H9 (cell line): ENCODE measurements around the gene SLC45A1. TPM values are rescaled to one million over a fixed set of nuclear protein-coding genes. Genes with fewer than 3 reads are reported as not detected.

Experiments
- DNase-seq: peaks from one replicate; pipeline ENCODE4 v3.0.0-alpha.2; 2017
- H2AFZ ChIP-seq: one replicate; pipeline ENCODE4 v1.6.1; 2013; ENCODE audit warnings: mild to moderate bottlenecking, low read length, control low read depth, moderate library complexity
- H2AK5ac ChIP-seq: 2 replicates; pipeline ENCODE4 v1.6.1; 2013; ENCODE audit warnings: low read length, control low read depth, mixed read lengths; ENCODE audit not compliant: insufficient read length
- H2BK120ac ChIP-seq: one replicate; pipeline ENCODE4 v1.6.1; 2013; ENCODE audit warnings: low read depth, mild to moderate bottlenecking, low read length, control low read depth, inconsistent platforms; ENCODE audit not compliant: poor library complexity, severe bottlenecking
- H2BK12ac ChIP-seq: 2 replicates; pipeline ENCODE4 v1.6.1; 2013; ENCODE audit warnings: low read length, control low read depth, mixed read lengths, low read depth; ENCODE audit not compliant: insufficient read length
- H2BK15ac ChIP-seq: 2 replicates; pipeline ENCODE4 v1.6.1; 2013; ENCODE audit warnings: low read depth, low read length, control low read depth
- H2BK20ac ChIP-seq: one replicate; pipeline ENCODE4 v1.6.1; 2013; ENCODE audit warnings: low read depth, mild to moderate bottlenecking, low read length, control low read depth, inconsistent platforms; ENCODE audit not compliant: poor library complexity, severe bottlenecking
- H2BK5ac ChIP-seq: 2 replicates; pipeline ENCODE4 v1.6.1; 2013; ENCODE audit warnings: low read length, control low read depth, mixed read lengths; ENCODE audit not compliant: insufficient read length
- H3K14ac ChIP-seq: 2 replicates; pipeline ENCODE4 v1.6.1; 2013; ENCODE audit warnings: low read length, control low read depth; ENCODE audit not compliant: insufficient read depth
- H3K18ac ChIP-seq: 2 replicates; pipeline ENCODE4 v1.6.1; 2013; ENCODE audit warnings: low read depth, mild to moderate bottlenecking, mixed read lengths, low read length, control low read depth; ENCODE audit not compliant: insufficient read length
- H3K23ac ChIP-seq: 2 replicates; pipeline ENCODE4 v1.6.1; 2013; ENCODE audit warnings: low read length, control low read depth, mixed read lengths, low read depth; ENCODE audit not compliant: insufficient read length
- H3K23me2 ChIP-seq: 2 replicates; pipeline ENCODE4 v1.6.1; 2013; ENCODE audit warnings: low read depth, mild to moderate bottlenecking, mixed read lengths, low read length, control low read depth; ENCODE audit not compliant: insufficient read length, poor library complexity, severe bottlenecking
- H3K27ac ChIP-seq: 2 replicates; pipeline ENCODE4 v1.5.1; 2013; ENCODE audit warnings: low read length, control low read depth, mixed read lengths, low read depth; ENCODE audit not compliant: insufficient read length
- H3K27me3 ChIP-seq: 2 replicates; pipeline ENCODE4 v1.6.1; 2013; ENCODE audit warnings: low read length, control low read depth, inconsistent platforms; ENCODE audit not compliant: insufficient read depth
- H3K4ac ChIP-seq: 2 replicates; pipeline ENCODE4 v1.6.1; 2013; ENCODE audit warnings: low read depth, mild to moderate bottlenecking, control low read depth, inconsistent platforms, low read length, moderate library complexity
- H3K4me1 ChIP-seq: 2 replicates; pipeline ENCODE4 v1.6.1; 2013; ENCODE audit warnings: low read length, control low read depth, inconsistent platforms; ENCODE audit not compliant: insufficient read depth
- H3K4me2 ChIP-seq: 2 replicates; pipeline ENCODE4 v1.6.1; 2013; ENCODE audit warnings: low read length, control low read depth, mixed read lengths; ENCODE audit not compliant: insufficient read length, insufficient read depth
- H3K56ac ChIP-seq: 2 replicates; pipeline ENCODE4 v1.6.1; 2013; ENCODE audit warnings: low read depth, mild to moderate bottlenecking, mixed read lengths, low read length, control low read depth; ENCODE audit not compliant: insufficient read length
- H3K79me1 ChIP-seq: 2 replicates; pipeline ENCODE4 v1.6.1; 2013; ENCODE audit warnings: low read depth, mild to moderate bottlenecking, moderate library complexity, low read length, control low read depth, inconsistent platforms; ENCODE audit not compliant: insufficient read depth, poor library complexity, severe bottlenecking
- H3K79me2 ChIP-seq: 2 replicates; pipeline ENCODE4 v1.6.1; 2013; ENCODE audit warnings: low read length, control low read depth, inconsistent platforms; ENCODE audit not compliant: insufficient read depth
- H3K9ac ChIP-seq: 2 replicates; pipeline ENCODE4 v1.6.1; 2013; ENCODE audit warnings: low read length, control low read depth, mixed read lengths; ENCODE audit not compliant: insufficient read length; ENCODE audit errors: extremely low read depth
- H3K9me3 ChIP-seq: one replicate; pipeline ENCODE4 v1.6.1; 2013; ENCODE audit warnings: low read depth, low read length, inconsistent platforms; ENCODE audit not compliant: control insufficient read depth
- H3T11ph ChIP-seq: one replicate; pipeline ENCODE4 v1.6.1; 2013; ENCODE audit warnings: mild to moderate bottlenecking, low read length, control low read depth, inconsistent platforms
- H4K20me1 ChIP-seq: one replicate; pipeline ENCODE4 v1.6.1; 2013; ENCODE audit not compliant: control insufficient read depth, insufficient read length, insufficient read depth
- H4K5ac ChIP-seq: 2 replicates; pipeline ENCODE4 v1.6.1; 2013; ENCODE audit warnings: low read depth, mild to moderate bottlenecking, mixed read lengths, low read length, control low read depth; ENCODE audit not compliant: insufficient read length
- H4K8ac ChIP-seq: replicated peaks from 2 replicates; pipeline ENCODE4 v1.6.1; 2013; ENCODE audit warnings: low read length, control low read depth, mixed read lengths, low read depth; ENCODE audit not compliant: insufficient read length
- H4K91ac ChIP-seq: 2 replicates; pipeline ENCODE4 v1.6.1; 2013; ENCODE audit warnings: low read depth, mild to moderate bottlenecking, moderate library complexity, mixed read lengths, low read length, control low read depth; ENCODE audit not compliant: insufficient read length
- H3K27ac Mint-ChIP-seq, 3 experiments: 2 replicates in 2 of 3; 3 replicates in 1 of 3; pipeline ENCODE4 v1.8.0; 2020 to 2021; ENCODE audit warnings: mixed read lengths in 3 of 3, mild to moderate bottlenecking in 1 of 3, moderate library complexity in 1 of 3
- H3K27me3 Mint-ChIP-seq: 2 replicates; pipeline ENCODE4 v1.8.0; 2021; ENCODE audit warnings: low read depth, mild to moderate bottlenecking, moderate library complexity, mixed read lengths
- H3K36me3 Mint-ChIP-seq, 3 experiments: 2 replicates in 2 of 3; 3 replicates in 1 of 3; pipeline ENCODE4 v1.8.0; 2020 to 2021; ENCODE audit warnings: low read depth in 3 of 3, mixed read lengths in 3 of 3; ENCODE audit not compliant: insufficient read depth in 1 of 3
- H3K4me1 Mint-ChIP-seq, 2 experiments: 2 replicates each; pipeline ENCODE4 v1.8.0; 2020; ENCODE audit warnings: mixed read lengths in 2 of 2
- H3K4me3 Mint-ChIP-seq, 2 experiments: 2 replicates in 1 of 2; 3 replicates in 1 of 2; pipeline ENCODE4 v1.8.0; 2020 to 2021; ENCODE audit warnings: mild to moderate bottlenecking in 2 of 2, mixed read lengths in 2 of 2, moderate library complexity in 1 of 2
- H3K9me3 Mint-ChIP-seq, 2 experiments: 2 replicates in 1 of 2; 3 replicates in 1 of 2; pipeline ENCODE4 v1.8.0; 2020; ENCODE audit warnings: mild to moderate bottlenecking in 2 of 2, mixed read lengths in 2 of 2, moderate library complexity in 1 of 2
- WGBS: extraction: QIAGEN DNeasy Blood & Tissue Kit; methylation state at CpG from one replicate; pipeline ENCODE4 v1.1.7; 2013; ENCODE audit warnings: missing lambda C conversion rate, low lambda C conversion rate, mixed read lengths; ENCODE audit not compliant: insufficient read length; ENCODE audit errors: extremely low coverage; 5-methylcytosine and 5-hydroxymethylcytosine counted together
- total RNA-seq: library from RNA; stranded (reverse); gene quantifications from 2 replicates; pipeline ENCODE4 v1.2.1, GENCODE V29; 2021
- TF ChIP-seq, protein P1 (sequence below): fragments of 200-600 bp; sonication (generic); conservative IDR thresholded peaks from 3 replicates; pipeline ENCODE4 v1.8.0; 2021; ENCODE audit warnings: antibody characterized with exemption, mild to moderate bottlenecking

Gene SLC45A1
- total RNA-seq, 1 experiment from 2014 or later, result 0.63 TPM

DNA sequence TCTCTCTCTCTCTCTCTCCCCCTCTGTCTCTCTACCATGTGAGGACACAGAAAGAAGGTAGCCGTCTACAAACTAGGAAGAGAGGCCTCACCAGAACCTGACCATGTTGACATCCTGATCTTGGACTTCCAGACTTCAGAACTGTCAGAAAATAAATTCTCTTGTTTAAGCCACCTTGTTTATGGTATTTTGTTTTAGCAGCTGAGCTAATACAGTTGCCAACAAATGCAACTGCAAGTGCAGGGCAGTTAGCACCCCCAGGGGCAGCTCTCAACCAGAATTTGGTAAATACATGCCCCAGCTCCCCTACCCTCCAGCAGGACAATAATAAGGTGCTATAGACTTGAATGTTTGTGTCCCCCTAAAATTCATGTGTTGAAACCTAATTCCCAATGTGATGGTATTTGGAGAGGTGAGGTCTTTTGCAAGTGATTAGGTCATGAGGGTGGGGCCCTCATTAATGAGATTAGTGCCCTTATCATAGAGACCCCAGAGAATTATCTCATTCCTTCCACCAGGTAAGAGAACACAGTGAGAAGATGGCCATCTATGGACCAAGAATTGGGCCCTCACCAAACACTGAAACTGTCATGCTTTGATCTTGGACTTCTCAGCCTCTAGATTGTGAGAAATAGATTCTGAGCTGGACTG, 6.7 kb upstream of the SLC45A1 start:
- H3K14ac ChIP-seq, result no peak overlapping the region
- H3K9ac ChIP-seq, result no peak overlapping the region
- H3K79me1 ChIP-seq, result no peaks in the 10 kb centered on the region
- H3K4ac ChIP-seq, result no peak overlapping the region
- DNase-seq, result no peak
- no peak overlapping the region for H2BK20ac ChIP-seq
- H3K18ac ChIP-seq, result no peak overlapping the region
- no peak overlapping the region for H4K91ac ChIP-seq
- Mint-ChIP-seq H3K9me3 (peaks cover 0 to 7% of the 10 kb centered on the region in 2 experiments; a peak in 3 of 5 replicates), H3K4me1 (peaks cover 20 to 29% of the 10 kb centered on the region in 2 experiments), H3K27ac (no peak overlapping the region), H3K36me3 (peaks cover 2 to 8% (median 5%) of the 10 kb centered on the region in 3 experiments; a peak in 4 of 7 replicates), H3K27me3 (peaks cover 12% of the 10 kb centered on the region), H3K4me3 (no peak overlapping the region)
- no peak overlapping the region for H3K23ac ChIP-seq
- no peak overlapping the region for H4K8ac ChIP-seq
- H3K79me2 ChIP-seq, result no peaks in the 10 kb centered on the region
- H3K23me2 ChIP-seq, result no peaks in the 10 kb centered on the region
- no peak overlapping the region for H2AK5ac ChIP-seq
- H3K27me3 ChIP-seq, result no peaks in the 10 kb centered on the region
- no peak overlapping the region for H2BK120ac ChIP-seq
- no peaks in the 10 kb centered on the region for H3K9me3 ChIP-seq
- no peak overlapping the region for H3K56ac ChIP-seq
- no peak overlapping the region for H3T11ph ChIP-seq
- peaks cover 4% of the 10 kb centered on the region; the same call in 1 of the 2 replicates for H3K4me1 ChIP-seq
- H3K27ac ChIP-seq, result no peak overlapping the region
- TF ChIP-seq, protein P1, sequence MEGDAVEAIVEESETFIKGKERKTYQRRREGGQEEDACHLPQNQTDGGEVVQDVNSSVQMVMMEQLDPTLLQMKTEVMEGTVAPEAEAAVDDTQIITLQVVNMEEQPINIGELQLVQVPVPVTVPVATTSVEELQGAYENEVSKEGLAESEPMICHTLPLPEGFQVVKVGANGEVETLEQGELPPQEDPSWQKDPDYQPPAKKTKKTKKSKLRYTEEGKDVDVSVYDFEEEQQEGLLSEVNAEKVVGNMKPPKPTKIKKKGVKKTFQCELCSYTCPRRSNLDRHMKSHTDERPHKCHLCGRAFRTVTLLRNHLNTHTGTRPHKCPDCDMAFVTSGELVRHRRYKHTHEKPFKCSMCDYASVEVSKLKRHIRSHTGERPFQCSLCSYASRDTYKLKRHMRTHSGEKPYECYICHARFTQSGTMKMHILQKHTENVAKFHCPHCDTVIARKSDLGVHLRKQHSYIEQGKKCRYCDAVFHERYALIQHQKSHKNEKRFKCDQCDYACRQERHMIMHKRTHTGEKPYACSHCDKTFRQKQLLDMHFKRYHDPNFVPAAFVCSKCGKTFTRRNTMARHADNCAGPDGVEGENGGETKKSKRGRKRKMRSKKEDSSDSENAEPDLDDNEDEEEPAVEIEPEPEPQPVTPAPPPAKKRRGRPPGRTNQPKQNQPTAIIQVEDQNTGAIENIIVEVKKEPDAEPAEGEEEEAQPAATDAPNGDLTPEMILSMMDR, result no peak
- H2BK12ac ChIP-seq, result no peak overlapping the region
- no peak overlapping the region for H4K5ac ChIP-seq
- H3K4me2 ChIP-seq, result no peak overlapping the region
- H2AFZ ChIP-seq, result no peak overlapping the region
- no CpG with 5 or more reads among the region's 1 CpG for WGBS
- H2BK5ac ChIP-seq, result no peak overlapping the region
- H4K20me1 ChIP-seq, result no peaks in the 10 kb centered on the region
- no peak overlapping the region for H2BK15ac ChIP-seq
